ENCODE data around the gene CLCN6.

Gene CLCN6

DNA sequence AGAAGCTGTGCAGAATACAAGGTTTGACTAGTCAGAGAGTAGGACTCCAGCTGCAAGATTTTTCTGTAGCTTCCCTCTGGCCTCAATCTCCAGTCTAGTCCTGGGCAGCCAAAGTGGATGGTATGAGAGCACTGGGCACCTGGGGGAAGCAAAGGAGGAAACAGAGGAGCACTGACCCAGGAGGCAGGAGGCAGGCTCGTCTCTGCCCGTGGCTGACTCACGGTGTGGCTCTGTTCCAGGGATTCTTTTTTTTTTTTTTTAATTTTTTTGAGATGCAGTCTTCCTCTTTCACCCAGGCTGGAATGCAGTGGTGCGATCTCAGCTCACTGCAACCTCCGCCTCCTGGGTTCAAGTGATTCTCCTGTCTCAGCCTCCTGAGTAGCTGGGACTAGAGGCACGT is 56.9 kb downstream of the CLCN6 start:
- 0 out of 2 replicates have a peak, but pooled peaks have one; percentile 12 for TF ChIP-seq GLIS1 (tag by site-specific recombination; IDR thresholded peaks at IDR 0.05)
- no peak for TF ChIP-seq ZSCAN30 (tag by site-specific recombination; IDR thresholded peaks at IDR 0.05)
- TF ChIP-seq, protein P1, sequence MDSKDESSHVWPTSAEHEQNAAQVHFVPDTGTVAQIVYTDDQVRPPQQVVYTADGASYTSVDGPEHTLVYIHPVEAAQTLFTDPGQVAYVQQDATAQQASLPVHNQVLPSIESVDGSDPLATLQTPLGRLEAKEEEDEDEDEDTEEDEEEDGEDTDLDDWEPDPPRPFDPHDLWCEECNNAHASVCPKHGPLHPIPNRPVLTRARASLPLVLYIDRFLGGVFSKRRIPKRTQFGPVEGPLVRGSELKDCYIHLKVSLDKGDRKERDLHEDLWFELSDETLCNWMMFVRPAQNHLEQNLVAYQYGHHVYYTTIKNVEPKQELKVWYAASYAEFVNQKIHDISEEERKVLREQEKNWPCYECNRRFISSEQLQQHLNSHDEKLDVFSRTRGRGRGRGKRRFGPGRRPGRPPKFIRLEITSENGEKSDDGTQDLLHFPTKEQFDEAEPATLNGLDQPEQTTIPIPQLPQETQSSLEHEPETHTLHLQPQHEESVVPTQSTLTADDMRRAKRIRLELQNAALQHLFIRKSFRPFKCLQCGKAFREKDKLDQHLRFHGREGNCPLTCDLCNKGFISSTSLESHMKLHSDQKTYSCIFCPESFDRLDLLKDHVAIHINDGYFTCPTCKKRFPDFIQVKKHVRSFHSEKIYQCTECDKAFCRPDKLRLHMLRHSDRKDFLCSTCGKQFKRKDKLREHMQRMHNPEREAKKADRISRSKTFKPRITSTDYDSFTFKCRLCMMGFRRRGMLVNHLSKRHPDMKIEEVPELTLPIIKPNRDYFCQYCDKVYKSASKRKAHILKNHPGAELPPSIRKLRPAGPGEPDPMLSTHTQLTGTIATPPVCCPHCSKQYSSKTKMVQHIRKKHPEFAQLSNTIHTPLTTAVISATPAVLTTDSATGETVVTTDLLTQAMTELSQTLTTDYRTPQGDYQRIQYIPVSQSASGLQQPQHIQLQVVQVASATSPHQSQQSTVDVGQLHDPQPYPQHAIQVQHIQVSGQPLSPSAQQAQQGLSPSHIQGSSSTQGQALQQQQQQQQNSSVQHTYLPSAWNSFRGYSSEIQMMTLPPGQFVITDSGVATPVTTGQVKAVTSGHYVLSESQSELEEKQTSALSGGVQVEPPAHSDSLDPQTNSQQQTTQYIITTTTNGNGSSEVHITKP (tag by site-specific recombination; IDR thresholded peaks at IDR 0.05) = 0 out of 2 replicates have a peak, but pooled peaks have one; percentile 19
- no peak for TF ChIP-seq ZNF132 (tag by site-specific recombination; IDR thresholded peaks at IDR 0.05; ENCODE audit: borderline replicate concordance)
- no peak for TF ChIP-seq ZNF138 (tag by site-specific recombination; IDR thresholded peaks at IDR 0.05; ENCODE audit: borderline replicate concordance)
- H3K4me3 ChIP-seq (ENCODE audit: low read depth, low read length) = no peak overlapping the region
- H3K4me1 ChIP-seq (ENCODE audit: control insufficient read depth, insufficient read depth, low read length) = no peaks in the 10 kb centered on the region
- no peaks in the 10 kb centered on the region for H3K9me3 ChIP-seq (ENCODE audit: control insufficient read depth, insufficient read depth, low read depth, low read length)
- H3K36me3 ChIP-seq (ENCODE audit: control insufficient read depth in 2 of 2, insufficient read depth in 1 of 2, low read length in 2 of 2) = no peaks in the 10 kb centered on the region
- CTCF ChIA-PET = interaction anchor here (0.6 kb wide), 1 partner anchor 23 kb away, joined by 3 read pairs; no protein-coding TSS in a partner anchor
- no peak overlapping the region for H3K27ac ChIP-seq (ENCODE audit: extremely low read depth, low read depth, low read length)
- POLR2A ChIA-PET = interaction anchor here (0.7 kb wide), 1 partner anchor 14 kb away, joined by 4 read pairs; no protein-coding TSS in a partner anchor

- TF ChIP-seq, protein P2, sequence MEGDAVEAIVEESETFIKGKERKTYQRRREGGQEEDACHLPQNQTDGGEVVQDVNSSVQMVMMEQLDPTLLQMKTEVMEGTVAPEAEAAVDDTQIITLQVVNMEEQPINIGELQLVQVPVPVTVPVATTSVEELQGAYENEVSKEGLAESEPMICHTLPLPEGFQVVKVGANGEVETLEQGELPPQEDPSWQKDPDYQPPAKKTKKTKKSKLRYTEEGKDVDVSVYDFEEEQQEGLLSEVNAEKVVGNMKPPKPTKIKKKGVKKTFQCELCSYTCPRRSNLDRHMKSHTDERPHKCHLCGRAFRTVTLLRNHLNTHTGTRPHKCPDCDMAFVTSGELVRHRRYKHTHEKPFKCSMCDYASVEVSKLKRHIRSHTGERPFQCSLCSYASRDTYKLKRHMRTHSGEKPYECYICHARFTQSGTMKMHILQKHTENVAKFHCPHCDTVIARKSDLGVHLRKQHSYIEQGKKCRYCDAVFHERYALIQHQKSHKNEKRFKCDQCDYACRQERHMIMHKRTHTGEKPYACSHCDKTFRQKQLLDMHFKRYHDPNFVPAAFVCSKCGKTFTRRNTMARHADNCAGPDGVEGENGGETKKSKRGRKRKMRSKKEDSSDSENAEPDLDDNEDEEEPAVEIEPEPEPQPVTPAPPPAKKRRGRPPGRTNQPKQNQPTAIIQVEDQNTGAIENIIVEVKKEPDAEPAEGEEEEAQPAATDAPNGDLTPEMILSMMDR (tag by site-specific recombination; IDR thresholded peaks at IDR 0.05) = no peak
- TF ChIP-seq GLIS1 (tag by site-specific recombination; IDR thresholded peaks at IDR 0.05) = peak; percentile 58
- no peak overlapping the region for H3K4me3 ChIP-seq (ENCODE audit: low read depth, low read length)
- H3K9me3 ChIP-seq (ENCODE audit: control insufficient read depth, insufficient read depth, low read depth, low read length) = no peaks in the 10 kb centered on the region
- POLR2A ChIA-PET = interaction anchor here (0.6 kb wide), 1 partner anchor 212 kb away, joined by 5 read pairs; no protein-coding TSS in a partner anchor
- H3K36me3 ChIP-seq (ENCODE audit: control insufficient read depth in 2 of 2, insufficient read depth in 1 of 2, low read length in 2 of 2) = no peaks in the 10 kb centered on the region
- CTCF ChIA-PET = interaction anchor here (0.5 to 0.6 kb wide), 2 partner anchors 142 to 310 kb away, joined by 3 to 4 read pairs; no protein-coding TSS in a partner anchor
- no peaks in the 10 kb centered on the region for H3K4me1 ChIP-seq (ENCODE audit: control insufficient read depth, insufficient read depth, low read length)
- H3K27ac ChIP-seq (ENCODE audit: extremely low read depth, low read depth, low read length) = no peak overlapping the region
These were observed 62.5 kb downstream of the CLCN6 start for GRCh38 chr1:11868331-11868980.

DNA sequence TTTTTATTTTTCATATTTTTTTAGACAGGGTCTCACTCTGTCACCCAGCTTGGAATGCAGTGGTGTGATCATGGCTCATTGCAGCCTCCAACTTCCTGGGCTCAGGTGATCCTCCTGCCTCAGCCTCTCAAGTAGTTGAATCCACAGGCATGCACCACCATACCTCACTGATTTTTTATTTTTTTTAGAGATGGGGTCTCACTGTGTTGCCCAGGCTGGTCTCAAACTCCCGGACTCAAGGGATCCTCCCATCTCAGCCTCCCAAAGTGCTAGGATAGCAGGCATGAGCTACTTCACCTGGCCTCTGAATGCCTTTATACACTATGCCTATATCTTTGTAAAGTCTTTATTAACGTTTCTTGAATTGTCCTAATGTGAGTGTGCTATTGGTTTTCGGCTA is 63.1 kb downstream of the CLCN6 start:
- Histone ChIP-seq H3K36me3 (ENCODE audit: control insufficient read depth in 2 of 2, insufficient read depth in 1 of 2, low read length in 2 of 2) (no peaks in the 10 kb centered on the region), H3K4me3 (ENCODE audit: low read depth, low read length) (no peak overlapping the region), H3K9me3 (ENCODE audit: control insufficient read depth, insufficient read depth, low read depth, low read length) (no peaks in the 10 kb centered on the region), H3K27ac (ENCODE audit: extremely low read depth, low read depth, low read length) (no peak overlapping the region), H3K4me1 (ENCODE audit: control insufficient read depth, insufficient read depth, low read length) (no peaks in the 10 kb centered on the region)
- TF ChIP-seq KLF10 (tag by site-specific recombination; IDR thresholded peaks at IDR 0.05) (no peak), ZNF121 (tag by site-specific recombination; IDR thresholded peaks at IDR 0.05) (peak; percentile 61; the same call in 1 of the 2 replicates)
- ChIA-PET POLR2A (interaction anchor here (0.6 kb wide), 1 partner anchor 213 kb away, joined by 5 read pairs; no protein-coding TSS in a partner anchor), CTCF (interaction anchor here (0.5 to 1.4 kb wide), 5 partner anchors 12 to 309 kb away, joined by 3 to 5 read pairs (median 4); no protein-coding TSS in a partner anchor)

- ChIA-PET CTCF (interaction anchor here (0.6 to 1.4 kb wide), 7 partner anchors 13 to 145 kb away, joined by 3 to 5 read pairs (median 4); no protein-coding TSS in a partner anchor), POLR2A (no interaction called here)
- TF ChIP-seq, protein P3, sequence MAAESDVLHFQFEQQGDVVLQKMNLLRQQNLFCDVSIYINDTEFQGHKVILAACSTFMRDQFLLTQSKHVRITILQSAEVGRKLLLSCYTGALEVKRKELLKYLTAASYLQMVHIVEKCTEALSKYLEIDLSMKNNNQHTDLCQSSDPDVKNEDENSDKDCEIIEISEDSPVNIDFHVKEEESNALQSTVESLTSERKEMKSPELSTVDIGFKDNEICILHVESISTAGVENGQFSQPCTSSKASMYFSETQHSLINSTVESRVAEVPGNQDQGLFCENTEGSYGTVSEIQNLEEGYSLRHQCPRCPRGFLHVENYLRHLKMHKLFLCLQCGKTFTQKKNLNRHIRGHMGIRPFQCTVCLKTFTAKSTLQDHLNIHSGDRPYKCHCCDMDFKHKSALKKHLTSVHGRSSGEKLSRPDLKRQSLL (tag by site-specific recombination; IDR thresholded peaks at IDR 0.05) = peak; percentile 67; the same call in 1 of the 2 replicates
- TF ChIP-seq ZNF626 (tag by site-specific recombination; IDR thresholded peaks at IDR 0.05) = no peak
- peak; percentile 79 for TF ChIP-seq GLIS1 (tag by site-specific recombination; IDR thresholded peaks at IDR 0.05)
- Histone ChIP-seq H3K9me3 (ENCODE audit: control insufficient read depth, insufficient read depth, low read depth, low read length) (no peaks in the 10 kb centered on the region), H3K36me3 (ENCODE audit: control insufficient read depth in 2 of 2, insufficient read depth in 1 of 2, low read length in 2 of 2) (no peaks in the 10 kb centered on the region), H3K27ac (ENCODE audit: extremely low read depth, low read depth, low read length) (no peak overlapping the region), H3K4me1 (ENCODE audit: control insufficient read depth, insufficient read depth, low read length) (no peaks in the 10 kb centered on the region), H3K4me3 (ENCODE audit: low read depth, low read length) (no peak overlapping the region)
These were observed 63.7 kb downstream of the CLCN6 start for GRCh38 chr1:11869650-11870207.

Data from HEK293 (cell line).